Measurements from ENCODE around the gene CD8B2.
"Not testable (repeated sequence)": the region's sequence is repeated elsewhere in the genome, so short reads cannot be mapped to it uniquely, and the experiment has no call there.

The CD8B2 gene

DNA sequence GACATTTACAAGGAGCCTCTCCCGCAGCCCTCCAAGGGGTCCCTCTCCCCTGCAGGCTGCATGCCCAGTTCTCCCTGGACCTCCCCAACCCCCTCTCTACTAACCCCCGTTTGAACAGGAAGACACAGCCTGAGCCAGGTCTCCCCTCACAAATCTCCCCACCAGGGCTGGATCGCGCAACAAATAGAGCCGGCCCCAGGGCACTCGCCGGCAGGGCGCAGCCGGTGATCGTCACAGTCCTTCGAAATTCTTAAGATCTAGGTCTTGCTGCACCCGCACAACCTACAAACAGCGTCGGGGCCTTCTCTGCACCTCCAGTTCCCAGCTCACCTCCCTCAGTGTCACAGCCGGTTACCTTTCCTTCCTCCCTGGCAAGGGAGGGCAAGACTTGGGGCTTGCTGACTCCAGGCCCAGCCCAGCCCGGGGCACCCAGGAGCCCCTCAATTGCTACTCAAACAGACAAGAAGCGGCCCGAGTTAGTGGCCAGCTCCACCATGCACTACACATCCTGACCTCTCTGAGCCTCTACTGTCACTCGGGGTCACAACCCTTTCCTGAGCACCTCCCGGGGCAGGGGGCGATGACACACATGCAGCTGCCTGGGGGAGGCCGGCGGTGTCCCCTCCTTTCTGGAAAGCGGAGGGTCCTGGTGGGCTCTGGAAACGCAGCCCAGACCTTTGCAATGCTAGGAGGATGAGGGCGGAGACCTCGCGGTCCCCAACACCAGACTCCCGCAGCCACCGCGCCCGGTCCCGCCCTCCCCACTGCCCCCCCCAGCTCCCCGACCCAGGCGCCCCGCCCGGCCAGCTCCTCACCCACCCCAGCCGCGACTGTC, at the start of gene CD8B2:
Gene CD8B2 (plus strand): TSS at position 814 of the 835 bp plus-strand sequence. CDS start 63 bp downstream, outside the sequence.
- not testable (repeated sequence) for H3K27me3 Mint-ChIP-seq; H3K27ac Mint-ChIP-seq; H3K36me3 Mint-ChIP-seq; H3K4me1 Mint-ChIP-seq (ENCODE audit: low read depth); H3K4me3 Mint-ChIP-seq; H3K9me3 Mint-ChIP-seq (ENCODE audit: low read depth)

DNA sequence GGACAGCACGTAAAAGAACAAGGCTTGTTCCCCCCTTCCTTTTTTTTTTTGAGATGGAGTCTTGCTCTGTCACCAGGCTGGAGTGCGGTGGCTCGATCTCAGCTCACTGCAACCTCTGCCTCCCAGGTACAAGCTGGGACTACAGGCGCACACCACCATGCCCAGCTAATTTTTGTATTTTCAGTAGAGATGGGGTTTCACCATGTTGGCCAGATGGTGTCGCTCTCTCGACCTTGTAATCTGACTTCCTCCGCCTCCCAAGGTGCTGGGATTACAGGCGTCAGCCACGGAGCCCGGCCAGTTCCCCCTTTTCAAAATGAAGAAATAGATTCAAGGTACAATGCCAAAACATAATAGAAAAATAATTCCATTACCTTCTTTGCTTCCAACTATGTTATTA, 25.3 kb upstream of the CD8B2 start:
- not testable (repeated sequence) for H3K36me3 Mint-ChIP-seq; H3K4me1 Mint-ChIP-seq (ENCODE audit: low read depth); H3K27ac Mint-ChIP-seq; H3K27me3 Mint-ChIP-seq; H3K4me3 Mint-ChIP-seq; H3K9me3 Mint-ChIP-seq (ENCODE audit: low read depth)

DNA sequence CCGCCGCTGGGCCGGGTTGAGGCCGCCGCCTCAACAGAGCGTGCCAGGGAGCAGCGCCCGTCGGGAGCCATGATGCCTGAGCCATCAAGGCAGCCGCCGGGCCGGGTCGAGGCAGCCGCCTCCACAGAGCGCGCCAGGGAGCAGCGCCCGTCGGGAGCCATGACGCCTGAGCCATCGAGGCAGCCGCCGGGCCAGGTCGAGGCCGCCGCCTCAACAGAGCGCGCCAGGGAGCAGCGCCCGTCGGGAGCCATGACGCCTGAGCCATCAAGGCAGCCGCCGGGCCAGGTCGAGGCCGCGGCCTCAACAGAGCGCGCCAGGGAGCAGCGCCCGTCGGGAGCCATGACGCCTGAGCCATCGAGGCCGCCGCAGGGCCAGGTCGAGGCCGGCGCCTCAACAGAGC, 19.6 kb upstream of the CD8B2 start:
- not testable (repeated sequence) for H3K4me1 Mint-ChIP-seq (ENCODE audit: low read depth); H3K4me3 Mint-ChIP-seq; H3K27me3 Mint-ChIP-seq; H3K9me3 Mint-ChIP-seq (ENCODE audit: low read depth); H3K36me3 Mint-ChIP-seq; H3K27ac Mint-ChIP-seq

DNA sequence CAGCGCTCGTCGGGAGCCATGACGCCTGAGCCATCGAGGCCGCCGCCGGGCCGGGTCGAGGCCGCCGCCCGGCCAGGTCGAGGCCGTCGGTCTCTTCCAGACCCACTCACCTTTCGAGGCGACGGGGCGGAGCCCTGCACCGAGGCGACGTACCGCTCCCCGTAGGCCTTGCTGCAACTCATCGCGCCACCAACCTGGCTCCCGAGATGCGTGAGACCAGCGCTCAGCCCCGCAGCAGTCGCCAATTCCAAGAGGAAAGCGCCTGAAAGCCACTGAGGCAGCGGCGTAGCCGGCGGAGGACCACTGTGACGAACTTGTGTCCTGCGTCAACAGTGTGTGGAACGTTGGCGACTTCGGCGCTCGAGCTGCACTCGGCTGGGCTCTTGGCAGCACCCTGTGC, 19.1 kb upstream of the CD8B2 start, which contains the start of gene RGPD3:
Gene RGPD3 (minus strand): TSS at position 307 of the 400 bp plus-strand sequence. CDS start 125 bp downstream, at position 182.
- H3K27me3 Mint-ChIP-seq; H3K27ac Mint-ChIP-seq; H3K4me1 Mint-ChIP-seq (ENCODE audit: low read depth); H3K36me3 Mint-ChIP-seq; H3K9me3 Mint-ChIP-seq (ENCODE audit: low read depth); H3K4me3 Mint-ChIP-seq: not testable (repeated sequence)

DNA sequence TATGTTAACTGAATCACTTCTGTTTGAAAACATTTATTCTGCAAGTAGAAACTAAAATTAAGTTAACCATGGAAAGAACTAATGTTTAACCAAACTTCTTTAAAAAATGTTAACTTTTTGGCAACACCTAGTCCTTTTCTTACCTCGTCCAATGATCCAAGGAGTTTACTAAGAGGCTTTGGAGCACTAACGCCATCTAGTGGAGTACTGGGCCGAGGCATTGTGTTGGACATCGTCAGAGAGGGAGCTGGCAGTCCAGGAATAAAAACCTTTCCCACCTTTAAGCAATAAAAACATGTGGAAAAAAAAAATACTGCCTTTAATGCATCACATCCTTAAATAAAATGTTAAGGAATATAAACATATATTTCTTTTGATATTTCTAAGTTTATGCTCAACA, 16.5 kb upstream of the CD8B2 start:
- H3K27ac Mint-ChIP-seq; H3K27me3 Mint-ChIP-seq; H3K4me3 Mint-ChIP-seq; H3K9me3 Mint-ChIP-seq (ENCODE audit: low read depth); H3K36me3 Mint-ChIP-seq; H3K4me1 Mint-ChIP-seq (ENCODE audit: low read depth): not testable (repeated sequence)

DNA sequence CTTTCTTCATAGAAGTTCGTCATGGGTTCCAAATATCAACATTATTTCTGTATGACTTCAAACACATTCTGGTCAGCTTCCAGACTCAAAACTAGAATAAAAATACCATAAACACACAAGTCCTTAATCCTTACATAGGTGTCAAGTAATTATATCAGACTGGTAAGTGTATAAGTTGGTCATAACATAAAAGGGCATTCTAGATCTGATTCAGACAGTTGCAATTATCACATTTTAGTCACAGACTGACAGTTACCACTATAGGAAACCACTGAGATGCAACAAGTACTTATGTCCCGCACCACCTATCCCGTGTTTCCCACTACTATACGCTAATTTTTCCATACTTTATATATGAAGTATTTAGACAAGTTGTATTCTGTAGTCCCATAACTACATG, 9.5 kb upstream of the CD8B2 start:
- H3K4me3 Mint-ChIP-seq; H3K36me3 Mint-ChIP-seq; H3K4me1 Mint-ChIP-seq (ENCODE audit: low read depth); H3K27me3 Mint-ChIP-seq; H3K27ac Mint-ChIP-seq; H3K9me3 Mint-ChIP-seq (ENCODE audit: low read depth): not testable (repeated sequence)

DNA sequence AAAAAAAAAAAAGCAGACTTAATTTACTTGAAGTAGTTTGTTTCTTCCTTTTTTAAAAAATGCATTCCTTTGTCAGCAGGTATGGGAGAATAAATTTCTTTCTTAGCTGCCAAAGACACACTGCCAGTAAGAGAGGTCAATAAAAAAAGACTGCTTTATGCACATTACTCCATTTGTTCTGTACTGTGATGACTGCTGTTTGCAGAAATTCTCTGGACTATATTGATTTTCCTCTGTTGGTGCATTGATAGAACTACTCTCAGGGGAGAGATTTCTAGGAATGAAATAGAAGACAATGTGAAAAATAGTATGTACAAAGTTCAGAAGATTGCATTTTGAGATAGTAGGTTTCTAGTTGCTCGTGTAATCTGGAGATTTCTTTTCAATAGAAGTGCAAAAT, 7.6 kb upstream of the CD8B2 start:
- H3K36me3 Mint-ChIP-seq; H3K4me3 Mint-ChIP-seq; H3K27ac Mint-ChIP-seq; H3K27me3 Mint-ChIP-seq; H3K9me3 Mint-ChIP-seq (ENCODE audit: low read depth); H3K4me1 Mint-ChIP-seq (ENCODE audit: low read depth): not testable (repeated sequence)

DNA sequence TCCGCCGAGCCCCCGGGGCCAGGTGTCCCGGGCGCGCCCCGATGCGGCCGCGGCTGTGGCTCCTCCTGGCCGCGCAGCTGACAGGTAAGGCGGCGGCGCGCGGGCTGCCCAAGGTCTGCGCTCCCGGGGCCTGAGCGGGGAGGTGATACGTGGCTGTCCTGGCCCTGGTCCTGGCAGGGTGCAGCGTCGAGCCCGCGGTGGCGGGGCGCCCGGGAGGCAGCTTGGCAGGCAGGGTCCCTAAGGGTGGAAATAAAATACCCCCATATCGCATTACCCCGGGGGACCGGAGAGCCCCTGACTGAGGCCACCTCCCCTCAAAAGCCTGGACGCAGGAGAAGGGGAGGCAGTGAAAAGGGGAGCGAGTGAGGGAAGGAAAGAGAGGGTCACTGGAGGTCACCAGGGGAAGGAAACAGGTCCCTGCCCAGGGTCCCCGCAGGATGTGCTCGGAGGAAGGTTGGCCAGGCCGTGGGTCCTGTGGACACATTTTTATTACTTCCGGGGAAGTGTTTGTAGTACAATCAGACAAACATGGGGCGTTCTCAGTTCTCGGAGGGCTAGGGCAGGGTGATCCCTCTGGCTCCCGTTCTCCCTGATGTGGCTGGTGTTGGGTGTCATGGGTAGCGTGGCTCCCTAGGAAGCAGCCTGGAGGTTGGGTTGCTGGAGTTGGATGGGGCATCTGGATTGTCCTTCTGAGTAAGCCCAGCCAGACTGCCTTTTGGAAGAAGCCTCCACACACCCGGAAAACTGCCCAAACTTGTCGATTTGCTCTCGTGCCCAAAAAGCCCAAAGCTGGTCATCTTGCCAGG, 425 bp downstream of the CD8B2 start:
- not testable (repeated sequence) for H3K4me3 Mint-ChIP-seq; H3K4me1 Mint-ChIP-seq (ENCODE audit: low read depth); H3K27me3 Mint-ChIP-seq; H3K36me3 Mint-ChIP-seq; H3K9me3 Mint-ChIP-seq (ENCODE audit: low read depth); H3K27ac Mint-ChIP-seq

DNA sequence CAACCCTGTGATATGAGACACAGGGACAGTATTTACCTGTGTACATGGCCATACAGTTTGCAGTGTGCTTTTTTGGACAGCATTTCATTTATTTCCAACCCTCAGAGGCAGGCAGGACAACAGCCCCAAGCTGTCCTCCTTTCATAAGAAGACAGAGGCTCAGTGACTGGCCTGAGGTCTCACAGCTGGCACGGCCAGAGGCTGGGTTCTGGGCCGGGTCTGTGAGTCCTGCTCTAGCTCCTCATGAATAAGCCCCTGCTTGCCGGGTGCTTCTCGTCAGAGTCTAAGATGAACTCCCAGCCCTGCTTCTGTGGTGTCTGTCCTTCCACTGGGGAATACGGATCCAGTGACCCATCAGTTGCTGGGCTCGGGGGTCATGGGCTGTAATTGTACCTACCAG, 2.5 kb downstream of the CD8B2 start:
- H3K36me3 Mint-ChIP-seq; H3K27ac Mint-ChIP-seq; H3K27me3 Mint-ChIP-seq; H3K4me1 Mint-ChIP-seq (ENCODE audit: low read depth); H3K9me3 Mint-ChIP-seq (ENCODE audit: low read depth); H3K4me3 Mint-ChIP-seq: not testable (repeated sequence)

DNA sequence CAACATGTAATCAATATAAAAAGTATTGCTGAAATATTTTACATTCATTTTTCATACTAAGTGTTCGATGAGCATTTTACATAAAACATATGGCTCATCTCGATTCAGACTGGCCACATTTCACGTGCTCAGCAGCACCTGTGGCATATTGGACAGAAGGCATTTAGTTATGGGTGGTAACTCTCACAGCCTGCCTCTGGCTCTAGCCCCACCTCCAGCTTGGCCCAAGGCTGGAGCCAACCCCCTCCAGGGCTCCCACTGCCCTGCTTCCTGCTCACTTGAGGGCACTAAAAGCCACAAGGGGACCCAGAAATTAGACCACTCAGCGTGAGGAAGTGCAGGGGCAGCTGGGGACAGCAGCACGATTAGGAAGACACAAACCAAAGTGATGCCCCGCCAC, 5.2 kb downstream of the CD8B2 start:
- H3K4me1 Mint-ChIP-seq (ENCODE audit: low read depth); H3K36me3 Mint-ChIP-seq; H3K4me3 Mint-ChIP-seq; H3K27me3 Mint-ChIP-seq; H3K27ac Mint-ChIP-seq; H3K9me3 Mint-ChIP-seq (ENCODE audit: low read depth): not testable (repeated sequence)

DNA sequence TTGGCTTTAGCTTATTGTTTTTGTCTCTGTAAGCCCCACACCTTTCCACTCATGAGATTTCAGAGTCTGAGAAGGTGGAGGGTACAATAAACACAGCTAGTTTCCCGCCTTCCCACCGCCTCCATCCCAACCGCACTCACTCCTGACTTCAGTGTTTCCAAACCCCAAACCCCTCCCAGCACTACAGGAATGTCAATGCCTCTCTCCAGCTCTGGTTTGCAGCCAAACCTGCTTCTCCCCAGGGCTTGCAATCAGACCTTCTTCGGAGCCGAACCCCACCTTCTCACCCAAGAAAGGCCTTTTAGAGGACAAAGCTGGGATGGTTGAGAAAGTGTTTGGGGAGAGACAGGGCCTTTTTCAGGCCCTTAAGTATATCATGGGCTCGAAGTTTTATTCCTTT, 5.7 kb downstream of the CD8B2 start:
- H3K27ac Mint-ChIP-seq; H3K4me3 Mint-ChIP-seq; H3K36me3 Mint-ChIP-seq; H3K4me1 Mint-ChIP-seq (ENCODE audit: low read depth); H3K9me3 Mint-ChIP-seq (ENCODE audit: low read depth); H3K27me3 Mint-ChIP-seq: not testable (repeated sequence)

DNA sequence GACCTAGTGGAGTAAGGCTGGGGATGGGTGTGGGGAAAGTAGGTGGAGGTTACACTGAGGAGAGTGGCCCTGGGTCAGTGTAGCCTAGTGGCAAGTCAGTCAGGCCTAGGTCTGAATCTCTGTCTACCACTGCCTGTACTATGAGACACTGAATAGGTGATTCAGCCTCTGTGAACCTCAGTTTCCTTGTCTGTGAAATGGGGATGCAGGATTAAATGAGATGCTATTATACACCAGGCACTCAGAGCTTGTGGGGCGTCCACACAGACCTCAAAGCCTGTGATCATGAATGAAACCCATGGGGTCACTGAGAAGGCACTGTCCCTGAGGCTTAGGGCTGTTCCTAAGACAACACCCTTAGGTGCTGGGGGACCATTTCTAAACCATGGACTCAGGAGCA, 11.4 kb downstream of the CD8B2 start:
- not testable (repeated sequence) for H3K27ac Mint-ChIP-seq; H3K27me3 Mint-ChIP-seq; H3K36me3 Mint-ChIP-seq; H3K9me3 Mint-ChIP-seq (ENCODE audit: low read depth); H3K4me3 Mint-ChIP-seq; H3K4me1 Mint-ChIP-seq (ENCODE audit: low read depth)

DNA sequence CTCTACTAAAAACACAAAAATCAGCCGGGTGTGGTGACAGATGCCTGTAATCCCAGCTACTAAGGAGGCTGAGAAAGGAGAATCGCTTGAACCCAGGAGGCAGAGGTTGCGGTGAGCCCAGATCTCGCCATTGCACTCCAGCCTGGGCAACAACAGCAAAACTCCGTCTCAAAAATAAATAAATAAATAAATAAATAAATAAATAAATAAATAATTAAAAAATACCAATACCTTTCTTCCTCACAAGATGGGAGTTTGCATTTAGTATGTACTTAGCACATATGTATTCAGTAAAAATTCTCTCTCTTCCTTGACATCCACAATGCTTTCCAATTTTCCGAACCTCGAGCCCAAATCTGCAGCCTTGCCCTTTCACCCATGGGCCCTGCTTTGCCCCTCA, 13.2 kb downstream of the CD8B2 start:
- H3K36me3 Mint-ChIP-seq; H3K27ac Mint-ChIP-seq; H3K4me3 Mint-ChIP-seq; H3K27me3 Mint-ChIP-seq; H3K9me3 Mint-ChIP-seq (ENCODE audit: low read depth); H3K4me1 Mint-ChIP-seq (ENCODE audit: low read depth): not testable (repeated sequence)

DNA sequence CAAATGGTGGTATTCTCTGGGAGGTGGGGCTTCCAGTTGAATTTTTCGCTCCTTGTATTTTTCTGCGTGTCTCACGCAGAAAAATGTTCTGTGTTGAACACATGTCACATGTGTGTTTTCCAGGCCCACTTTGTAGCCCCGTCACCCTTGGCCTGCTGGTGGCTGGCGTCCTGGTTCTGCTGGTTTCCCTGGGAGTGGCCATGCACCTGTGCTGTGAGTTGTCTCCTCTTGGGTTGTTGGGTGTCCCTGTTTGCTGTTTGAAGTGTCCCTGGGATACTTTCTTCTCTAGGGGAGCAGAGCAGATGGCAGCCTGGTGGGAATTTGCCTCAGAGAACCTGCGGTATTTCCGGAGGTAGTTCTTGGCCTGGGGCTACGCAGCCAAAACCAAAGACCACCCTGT, 15.2 kb downstream of the CD8B2 start:
- H3K27me3 Mint-ChIP-seq; H3K4me1 Mint-ChIP-seq (ENCODE audit: low read depth); H3K36me3 Mint-ChIP-seq; H3K9me3 Mint-ChIP-seq (ENCODE audit: low read depth); H3K27ac Mint-ChIP-seq; H3K4me3 Mint-ChIP-seq: not testable (repeated sequence)

DNA sequence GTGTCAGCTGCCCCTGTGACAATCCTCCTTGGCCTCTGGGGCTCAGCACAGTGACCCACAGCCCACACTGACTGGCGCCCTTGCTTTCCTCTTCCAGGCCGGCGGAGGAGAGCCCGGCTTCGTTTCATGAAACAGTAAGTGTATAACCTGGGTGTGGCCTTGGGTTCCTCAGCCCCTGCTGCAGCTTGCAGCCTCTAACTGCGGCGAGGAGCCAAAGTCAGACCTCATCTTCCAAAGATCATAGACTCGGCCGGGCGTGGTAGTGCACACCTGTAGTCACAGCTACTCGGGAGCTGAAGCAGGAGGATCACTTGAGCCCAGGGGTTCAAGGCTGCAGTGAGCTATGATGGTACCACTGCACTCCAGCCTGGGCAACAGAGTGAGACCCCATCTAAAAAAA, 17.0 kb downstream of the CD8B2 start:
- not testable (repeated sequence) for H3K27ac Mint-ChIP-seq; H3K4me3 Mint-ChIP-seq; H3K36me3 Mint-ChIP-seq; H3K9me3 Mint-ChIP-seq (ENCODE audit: low read depth); H3K27me3 Mint-ChIP-seq; H3K4me1 Mint-ChIP-seq (ENCODE audit: low read depth)

DNA sequence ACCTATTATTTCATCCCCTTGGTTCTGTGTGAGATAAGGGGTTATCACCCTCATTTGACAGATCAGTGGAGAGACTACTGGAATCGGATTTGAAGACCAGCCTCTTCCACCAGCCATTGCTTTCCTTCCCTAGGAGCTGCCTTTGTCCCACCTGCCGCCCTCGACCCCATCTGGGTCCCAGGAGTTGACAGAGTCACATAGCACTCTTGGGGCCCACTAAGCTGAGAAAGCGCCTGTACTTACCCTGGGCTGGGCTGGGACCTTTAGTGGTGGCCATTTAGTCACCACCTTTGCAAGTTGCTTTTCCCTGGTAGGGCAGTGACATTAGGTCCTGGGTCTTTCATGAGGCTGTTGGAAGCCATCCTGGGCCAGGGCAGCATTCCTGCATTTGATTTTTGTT, 17.6 kb downstream of the CD8B2 start:
- H3K36me3 Mint-ChIP-seq; H3K4me3 Mint-ChIP-seq; H3K27ac Mint-ChIP-seq; H3K9me3 Mint-ChIP-seq (ENCODE audit: low read depth); H3K4me1 Mint-ChIP-seq (ENCODE audit: low read depth); H3K27me3 Mint-ChIP-seq: not testable (repeated sequence)

All from activated naive CD8-positive, alpha-beta T cell (primary cell).